HepG2 (cell line): ENCODE measurements around the gene NPHP3. TPM values are rescaled to one million over a fixed set of nuclear protein-coding genes. Genes with fewer than 3 reads are reported as not detected.
"Not testable (repeated sequence)": the region's sequence is repeated elsewhere in the genome, so short reads cannot be mapped to it uniquely, and the experiment has no call there.

ENCODE experiments used
- ATAC-seq: fragments of 200-7000 bp; cut with Tn5 transposase; 3 replicates; pipeline ENCODE4 v1.9.1; 2020; ENCODE audit warnings: mild to moderate bottlenecking, moderate library complexity
- BruUV-seq: library from RNA; stranded (reverse); fragments of 400-500 nt; replicated peaks from 2 replicates; lab custom pipeline; 2021; lab: Mats Ljungman, UMichigan
- CTCF ChIA-PET: fragments of 300-600 bp; formaldehyde crosslinking; extraction: SDS; loops from one replicate; lab custom pipeline; 2021; ENCODE audit warnings: low total read pairs, inconsistent platforms, low intra/inter-chr PET ratio; lab: Yijun Ruan, JAX
- POLR2A ChIA-PET: fragments of 350-600 bp; sonication (Branson Sonifier 250); formaldehyde crosslinking; loops from one replicate; lab custom pipeline; 2020; ENCODE audit warnings: antibody characterized with exemption, inconsistent platforms; lab: Yijun Ruan, JAX
- DNase-seq: peaks from one replicate; pipeline ENCODE4 v3.0.0-alpha.2; 2015; ENCODE audit warnings: low spot score
- FAIRE-seq: peaks from 3 replicates; lab custom pipeline; 2011; peaks lifted over from hg19 to GRCh38; lab: Jason Lieb, UNC
- H2AFZ ChIP-seq: one replicate; pipeline ENCODE4 v1.6.1; 2011; ENCODE audit warnings: low read length, inconsistent platforms
- H3K27ac ChIP-seq: fragments of 300-600 bp; 3 replicates; pipeline ENCODE4 v1.8.0; 2011; ENCODE audit warnings: mixed run types, mild to moderate bottlenecking, mixed read lengths, low read length, inconsistent platforms; ENCODE audit not compliant: insufficient read depth; ENCODE audit errors: extremely low read length
- H3K27me3 ChIP-seq, 2 experiments: fragments of 200-600 bp in 1 of 2; 2 replicates in 1 of 2; 3 replicates in 1 of 2; pipeline versions ENCODE4 v1.6.0 to v1.8.0; 2011; ENCODE audit warnings: low read length in 2 of 2, mild to moderate bottlenecking in 2 of 2, moderate library complexity in 2 of 2, inconsistent platforms in 1 of 2; ENCODE audit not compliant: insufficient read depth in 2 of 2, control insufficient read depth in 1 of 2
- H3K36me3 ChIP-seq, 2 experiments: fragments of 200-600 bp in 1 of 2; replicated peaks in 1 of 2; 2 replicates in 1 of 2; 3 replicates in 1 of 2; pipeline versions ENCODE4 v1.5.1 to v1.8.0; 2011; ENCODE audit warnings: low read length in 2 of 2, inconsistent platforms in 1 of 2; ENCODE audit not compliant: insufficient read depth in 2 of 2, control insufficient read depth in 1 of 2
- H3K4me1 ChIP-seq: 2 replicates; pipeline ENCODE4 v1.5.1; 2012; ENCODE audit warnings: low read length, inconsistent platforms; ENCODE audit not compliant: insufficient read depth
- H3K4me2 ChIP-seq: 2 replicates; pipeline ENCODE4 v1.6.0; 2011; ENCODE audit warnings: low read depth, low read length, inconsistent platforms
- H3K4me3 ChIP-seq, 3 experiments: fragments of 200-600 bp in 1 of 3; sonication (generic), shearing (Covaris generic) in 1 of 3; replicated peaks in 1 of 3; 2 replicates each; pipeline ENCODE4 v1.5.1; 2011 to 2016; ENCODE audit warnings: low read length in 3 of 3, inconsistent platforms in 2 of 3, low read depth in 2 of 3, mild to moderate bottlenecking in 2 of 3, control low read depth in 1 of 3, mixed read lengths in 1 of 3; ENCODE audit not compliant: insufficient read depth in 1 of 3
- H3K79me2 ChIP-seq: one replicate; pipeline ENCODE4 v1.6.1; 2011; ENCODE audit warnings: low read length, inconsistent platforms; ENCODE audit not compliant: insufficient read depth
- H3K9ac ChIP-seq: 2 replicates; pipeline ENCODE4 v1.6.0; 2011; ENCODE audit warnings: mild to moderate bottlenecking, low read depth, low read length, inconsistent platforms; ENCODE audit not compliant: insufficient read depth
- H3K9me3 ChIP-seq: 2 replicates; pipeline ENCODE4 v1.5.1; 2012; ENCODE audit warnings: mild to moderate bottlenecking, low read length
- H4K20me1 ChIP-seq: 2 replicates; pipeline ENCODE4 v1.6.0; 2011; ENCODE audit warnings: inconsistent platforms, mild to moderate bottlenecking, low read length, moderate library complexity; ENCODE audit not compliant: insufficient read depth
- AGO1 ChIP-seq: fragments of 200-400 bp; formaldehyde crosslinking; IDR thresholded peaks from 2 replicates; pipeline ENCODE4 v1.6.1; 2017; ENCODE audit warnings: mild to moderate bottlenecking, low read depth, low read length, moderate library complexity; ENCODE audit not compliant: poor library complexity, severe bottlenecking
- ATF7 ChIP-seq, 2 experiments: fragments of 450-650 bp in 1 of 2; sonication (generic) in 1 of 2; formaldehyde crosslinking in 1 of 2; IDR thresholded peaks; 2 replicates each; pipeline versions ENCODE4 v1.4.0 to v1.6.1; 2016 to 2020; ENCODE audit warnings: antibody characterized with exemption in 1 of 2, mild to moderate bottlenecking in 1 of 2, missing genetic modification reagents in 1 of 2
- KDM5B ChIP-seq: sonication (generic); formaldehyde crosslinking; IDR thresholded peaks from 2 replicates; pipeline ENCODE4 v1.4.0; 2020; ENCODE audit warnings: missing genetic modification reagents, mild to moderate bottlenecking, borderline replicate concordance
- MTA3 ChIP-seq: sonication (generic); formaldehyde crosslinking; IDR thresholded peaks from 2 replicates; pipeline ENCODE4 v1.4.0; 2020; ENCODE audit warnings: missing genetic modification reagents
- SRSF4 ChIP-seq: fragments of 200-400 bp; formaldehyde crosslinking; IDR thresholded peaks from one replicate; pipeline ENCODE4 v1.6.1; 2018; ENCODE audit warnings: mild to moderate bottlenecking, low read depth, low read length, moderate library complexity; ENCODE audit not compliant: poor library complexity, severe bottlenecking
- TFE3 ChIP-seq: IDR thresholded peaks from 2 replicates; pipeline ENCODE4 v1.6.1; 2016
- ZHX1 ChIP-seq: sonication (generic); formaldehyde crosslinking; IDR thresholded peaks from 2 replicates; pipeline ENCODE4 v1.8.1; 2022; ENCODE audit warnings: low read depth, mild to moderate bottlenecking, missing genetic modification reagents
- ZNF281 ChIP-seq: sonication (generic); formaldehyde crosslinking; IDR thresholded peaks from 2 replicates; pipeline ENCODE4 v1.4.0; 2020; ENCODE audit warnings: missing genetic modification reagents, borderline replicate concordance
- ZNF543 ChIP-seq: sonication (generic); formaldehyde crosslinking; IDR thresholded peaks from 2 replicates; pipeline ENCODE4 v1.4.0; 2020; ENCODE audit warnings: mild to moderate bottlenecking, missing genetic modification reagents
- ZNF687 ChIP-seq: sonication (generic); formaldehyde crosslinking; IDR thresholded peaks from 2 replicates; pipeline ENCODE4 v1.5.1; 2020; ENCODE audit warnings: mild to moderate bottlenecking, missing genetic modification reagents, moderate library complexity
- ZSCAN31 ChIP-seq: sonication (generic); formaldehyde crosslinking; IDR thresholded peaks from 2 replicates; pipeline ENCODE4 v1.5.0; 2020; ENCODE audit warnings: low read depth, mild to moderate bottlenecking, missing genetic modification reagents
- WGBS: methylation state at CpG from one replicate; pipeline ENCODE4 v1.1.6; 2017; ENCODE audit warnings: low lambda C conversion rate; 5-methylcytosine and 5-hydroxymethylcytosine counted together
- in situ Hi-C: cut with HindIII; loops from 2 replicates; pipeline ENCODE4 v1.10.0; 2017; ENCODE audit warnings: low pct_unique_long_range_greater_than_20kb; ENCODE audit not compliant: extremely low pct_ligation_motif_present
- intact Hi-C: fragments of 100-400 bp; cut with micrococcal nuclease; formaldehyde crosslinking; loops from one replicate; pipeline ENCODE4 v1.10.0; 2022; ENCODE audit not compliant: unreplicated experiment
- polyA plus RNA-seq, 8 experiments: library from polyadenylated mRNA; depleted of rRNA in 3 of 8; stranded (reverse) in 7 of 8; unstranded in 1 of 8; fragments of >200 nt; fragmentation: Illumina TruSeq in 4 of 8; extraction: Trizol in 4 of 8; gene quantifications; 2 replicates each; pipeline versions ENCODE4 v1.2.1 to v1.2.3, GENCODE V29; 2011 to 2016; ENCODE audit warnings: low read depth in 4 of 8, missing spikeins in 1 of 8, mixed read lengths in 1 of 8; ENCODE audit not compliant: insufficient read depth in 1 of 8
- total RNA-seq, 5 experiments: library from RNA; depleted of rRNA; stranded (reverse); fragments of >200 nt; fragmentation: Illumina TruSeq; extraction: Trizol; gene quantifications; 2 replicates each; pipeline ENCODE4 v1.2.3, GENCODE V29; 2016; ENCODE audit warnings: low read depth in 1 of 5

The NPHP3 gene
- total and polyA plus RNA-seq, 2 of the 13 experiments (the other 11 are each of a cell fraction or from before 2014, with no cell fraction given): 11.0 to 20.2 TPM

- TF ChIP-seq TFE3 (no peak), KDM5B (CRISPR knock-in tag) (no peak), SRSF4 (no peak), ATF7 (IDR thresholded peaks at IDR 0.05) (no peak), ATF7 (CRISPR knock-in tag; IDR thresholded peaks at IDR 0.05) (no peak), ZNF543 (CRISPR knock-in tag) (no peak), AGO1 (no peak), ZSCAN31 (no peak), MTA3 (no peak), ZHX1 (no peak)
These were observed 27.6 kb upstream of the NPHP3 start (continued) for GRCh38 chr3:132749786-132750185.

- DNase-seq, BruUV-seq, FAIRE-seq, H2AFZ ChIP-seq, H3K79me2 ChIP-seq, H3K9me3 ChIP-seq, H3K4me1 ChIP-seq, H3K27me3 ChIP-seq, H3K27ac ChIP-seq, CTCF ChIA-PET, intact Hi-C loops, in situ Hi-C loops, H3K9ac ChIP-seq, POLR2A ChIA-PET, H3K36me3 ChIP-seq, H4K20me1 ChIP-seq: not testable (repeated sequence)
- peak; percentile 33; the same call in 1 of the 2 replicates for TF ChIP-seq ZNF687 (CRISPR knock-in tag)
- peak; percentile 83 for TF ChIP-seq ZNF281 (CRISPR knock-in tag)
- ATAC-seq: peak; percentile 46; the same call in 2 of the 3 replicates
- H3K4me2 ChIP-seq: peak overlapping the region; percentile 29; the same call in 1 of the 2 replicates
- no CpG with 5 or more reads among the region's 9 CpGs for WGBS
- H3K4me3 ChIP-seq: peak overlapping the region in 1 of 3 experiments; percentile 16; a peak in 1 of 6 replicates
These were observed 24.5 kb upstream of the NPHP3 start for GRCh38 chr3:132746720-132747119.
